Suprapubic skin (tissue), 4 donors: ENCODE measurements around the gene PEX7. TPM values are rescaled to one million over a fixed set of nuclear protein-coding genes. Genes with fewer than 3 reads are reported as not detected.

Experiments
- DNase-seq, 2 donors: peaks; one replicate each; pipeline ENCODE4 v3.0.0-alpha.2; 2019; ENCODE audit warnings: low spot score in 2 of 2
- H3K27ac ChIP-seq: fragments of 200-600 bp; sonication (generic); one replicate; pipeline ENCODE4 v1.5.1; 2019
- H3K27me3 ChIP-seq: fragments of 200-600 bp; sonication (generic); one replicate; pipeline ENCODE4 v1.5.1; 2019
- H3K36me3 ChIP-seq: fragments of 200-600 bp; sonication (generic); one replicate; pipeline ENCODE4 v1.5.1; 2019
- H3K4me1 ChIP-seq: fragments of 200-600 bp; sonication (generic); one replicate; pipeline ENCODE4 v1.5.1; 2019
- H3K4me3 ChIP-seq: fragments of 200-600 bp; sonication (generic); one replicate; pipeline ENCODE4 v1.5.1; 2019; ENCODE audit warnings: mild to moderate bottlenecking
- H3K9me3 ChIP-seq: fragments of 200-600 bp; sonication (generic); one replicate; pipeline ENCODE4 v1.5.1; 2019
- EP300 ChIP-seq: sonication (generic); formaldehyde crosslinking; IDR thresholded peaks from one replicate; pipeline ENCODE4 v1.6.1; 2017; ENCODE audit warnings: antibody characterized with exemption
- POLR2A ChIP-seq, 2 donors: fragments of 450-650 bp; IDR thresholded peaks; one replicate each; pipeline ENCODE4 v1.6.1; 2017; ENCODE audit warnings: antibody characterized with exemption in 2 of 2, mild to moderate bottlenecking in 2 of 2, moderate library complexity in 2 of 2
- POLR2AphosphoS5 ChIP-seq, 3 donors: sonication (generic); formaldehyde crosslinking; IDR thresholded peaks; one replicate each; pipeline ENCODE4 v1.6.1; 2017; ENCODE audit warnings: antibody characterized with exemption in 3 of 3
- WGBS: methylation state at CpG from one replicate; pipeline ENCODE4 v1.1.5; 2018; 5-methylcytosine and 5-hydroxymethylcytosine counted together
- total RNA-seq, 4 donors: library from RNA; depleted of rRNA; stranded (reverse); fragments of >200 nt; gene quantifications; one replicate each; pipeline ENCODE4 v1.1.0, GENCODE V29; 2016
- TF ChIP-seq, protein P1 (sequence below), 2 donors: fragments of 200-600 bp in 1 of 2; fragments of 450-650 bp in 1 of 2; sonication (generic) in 1 of 2; IDR thresholded peaks; one replicate each; pipeline ENCODE4 v1.5.1; 2016 to 2019; ENCODE audit warnings: antibody characterized with exemption in 2 of 2, mild to moderate bottlenecking in 1 of 2, moderate library complexity in 1 of 2

Gene PEX7
- total RNA-seq, 4 donors from 2014 or later: 4.3 to 21.2 (median 12.4) TPM

DNA sequence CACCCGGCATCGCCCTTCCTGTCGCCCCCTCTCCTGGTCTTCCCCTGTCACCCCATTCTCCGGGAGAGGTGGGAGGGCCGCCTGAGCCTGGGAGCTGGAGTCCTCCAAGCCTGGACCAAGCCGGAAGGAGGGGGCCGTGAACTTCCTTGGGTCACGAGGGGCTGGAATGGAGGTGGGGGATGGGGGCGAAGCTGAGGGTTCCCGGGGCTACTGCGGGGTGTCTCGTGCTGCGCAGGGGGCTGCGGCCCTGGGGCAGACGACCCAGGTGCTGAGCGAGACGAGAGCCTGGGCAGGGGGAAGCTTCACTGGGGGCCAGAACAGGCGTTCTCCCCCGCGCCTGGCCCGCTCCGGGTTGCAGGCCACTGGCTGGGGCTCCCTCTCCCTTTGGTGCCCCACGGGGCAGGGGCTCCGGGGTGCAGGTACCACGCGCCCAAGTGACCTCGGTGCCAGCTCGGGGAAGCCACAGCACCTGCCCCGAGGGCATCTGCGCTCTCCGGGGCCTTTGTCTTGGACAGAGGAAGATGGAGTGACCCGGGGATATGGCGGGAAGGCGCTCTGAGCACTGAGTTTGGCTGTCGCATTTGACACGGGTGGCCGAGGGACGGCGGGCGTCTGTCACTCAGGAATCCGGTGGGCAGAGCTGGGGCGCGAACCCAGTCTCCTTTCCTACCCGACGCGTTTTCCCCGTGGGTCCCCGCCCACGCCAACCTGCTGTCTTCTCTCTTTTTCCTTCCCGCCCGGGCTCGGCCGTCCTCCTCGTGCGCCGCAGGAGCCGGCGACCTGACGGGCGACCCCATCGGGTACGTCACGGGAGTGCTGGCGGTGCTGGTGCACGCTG is 100.9 kb downstream of the PEX7 start:
- Histone ChIP-seq H3K9me3 (no peaks in the 10 kb centered on the region), H3K27ac (no peak overlapping the region), H3K4me3 (peak overlapping the region; percentile 61), H3K4me1 (peaks cover 34% of the 10 kb centered on the region), H3K36me3 (no peaks in the 10 kb centered on the region), H3K27me3 (peaks cover 48% of the 10 kb centered on the region)
- 42% methylated on average over 36 of the region's 65 CpGs for WGBS
- TF ChIP-seq EP300 (no peak), POLR2AphosphoS5 (IDR thresholded peaks at IDR 0.05) (no peak)
- no peak for DNase-seq

DNA sequence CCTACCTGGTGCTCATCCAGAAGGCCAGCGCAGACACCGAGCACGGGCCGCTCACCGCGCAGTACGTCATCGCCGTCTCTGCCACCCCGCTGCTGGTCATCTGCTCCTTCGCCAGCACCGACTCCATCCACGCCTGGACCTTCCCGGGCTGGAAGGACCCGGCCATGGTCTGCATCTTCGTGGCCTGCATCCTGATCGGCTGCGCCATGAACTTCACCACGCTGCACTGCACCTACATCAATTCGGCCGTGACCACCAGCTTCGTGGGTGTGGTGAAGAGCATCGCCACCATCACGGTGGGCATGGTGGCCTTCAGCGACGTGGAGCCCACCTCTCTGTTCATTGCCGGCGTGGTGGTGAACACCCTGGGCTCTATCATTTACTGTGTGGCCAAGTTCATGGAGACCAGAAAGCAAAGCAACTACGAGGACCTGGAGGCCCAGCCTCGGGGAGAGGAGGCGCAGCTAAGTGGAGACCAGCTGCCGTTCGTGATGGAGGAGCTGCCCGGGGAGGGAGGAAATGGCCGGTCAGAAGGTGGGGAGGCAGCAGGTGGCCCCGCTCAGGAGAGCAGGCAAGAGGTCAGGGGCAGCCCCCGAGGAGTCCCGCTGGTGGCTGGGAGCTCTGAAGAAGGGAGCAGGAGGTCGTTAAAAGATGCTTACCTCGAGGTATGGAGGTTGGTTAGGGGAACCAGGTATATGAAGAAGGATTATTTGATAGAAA is 101.7 kb downstream of the PEX7 start:
- TF ChIP-seq, protein P1, sequence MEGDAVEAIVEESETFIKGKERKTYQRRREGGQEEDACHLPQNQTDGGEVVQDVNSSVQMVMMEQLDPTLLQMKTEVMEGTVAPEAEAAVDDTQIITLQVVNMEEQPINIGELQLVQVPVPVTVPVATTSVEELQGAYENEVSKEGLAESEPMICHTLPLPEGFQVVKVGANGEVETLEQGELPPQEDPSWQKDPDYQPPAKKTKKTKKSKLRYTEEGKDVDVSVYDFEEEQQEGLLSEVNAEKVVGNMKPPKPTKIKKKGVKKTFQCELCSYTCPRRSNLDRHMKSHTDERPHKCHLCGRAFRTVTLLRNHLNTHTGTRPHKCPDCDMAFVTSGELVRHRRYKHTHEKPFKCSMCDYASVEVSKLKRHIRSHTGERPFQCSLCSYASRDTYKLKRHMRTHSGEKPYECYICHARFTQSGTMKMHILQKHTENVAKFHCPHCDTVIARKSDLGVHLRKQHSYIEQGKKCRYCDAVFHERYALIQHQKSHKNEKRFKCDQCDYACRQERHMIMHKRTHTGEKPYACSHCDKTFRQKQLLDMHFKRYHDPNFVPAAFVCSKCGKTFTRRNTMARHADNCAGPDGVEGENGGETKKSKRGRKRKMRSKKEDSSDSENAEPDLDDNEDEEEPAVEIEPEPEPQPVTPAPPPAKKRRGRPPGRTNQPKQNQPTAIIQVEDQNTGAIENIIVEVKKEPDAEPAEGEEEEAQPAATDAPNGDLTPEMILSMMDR (IDR thresholded peaks at IDR 0.05): no peak
- no peak for TF ChIP-seq POLR2A (IDR thresholded peaks at IDR 0.05)
- no peak for TF ChIP-seq POLR2AphosphoS5 (IDR thresholded peaks at IDR 0.05)
- TF ChIP-seq EP300: no peak
- Histone ChIP-seq H3K4me3 (no peak overlapping the region), H3K27ac (no peak overlapping the region), H3K27me3 (peaks cover 48% of the 10 kb centered on the region), H3K4me1 (peaks cover 34% of the 10 kb centered on the region), H3K36me3 (no peaks in the 10 kb centered on the region), H3K9me3 (no peaks in the 10 kb centered on the region)
- 82% methylated on average over 35 of the region's 40 CpGs for WGBS
- DNase-seq: no peak

DNA sequence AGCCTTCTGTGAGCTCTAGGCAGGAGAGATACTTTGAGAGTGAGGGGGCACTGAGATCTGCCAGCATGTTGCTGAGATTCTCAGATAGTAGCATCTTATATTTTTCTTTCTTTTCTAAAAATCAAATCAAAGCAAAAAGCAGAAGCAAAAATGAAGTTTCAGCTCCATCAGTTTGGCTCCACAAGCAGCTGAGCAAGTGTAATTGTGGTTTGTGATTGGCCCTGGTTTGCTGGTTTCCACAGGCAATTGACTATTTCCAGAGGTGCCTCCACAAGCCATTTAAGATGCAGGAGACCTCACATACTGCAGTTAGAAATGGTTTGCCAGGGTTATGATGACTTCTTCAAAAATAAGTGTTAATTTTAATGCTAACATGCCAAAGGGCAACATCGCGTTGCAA is 104.0 kb downstream of the PEX7 start:
- no peak for DNase-seq
- H3K27ac ChIP-seq: no peak overlapping the region
- no peaks in the 10 kb centered on the region for H3K36me3 ChIP-seq
- peaks cover 31% of the 10 kb centered on the region for H3K27me3 ChIP-seq
- peaks cover 22% of the 10 kb centered on the region for H3K4me1 ChIP-seq
- H3K4me3 ChIP-seq: no peak overlapping the region
- no peak for TF ChIP-seq EP300
- TF ChIP-seq, protein P1 (IDR thresholded peaks at IDR 0.05): no peak
- TF ChIP-seq POLR2AphosphoS5 (IDR thresholded peaks at IDR 0.05): no peak
- no peak for TF ChIP-seq POLR2A (IDR thresholded peaks at IDR 0.05)
- WGBS: 95% methylated on average over 2 of the region's 2 CpGs
- no peaks in the 10 kb centered on the region for H3K9me3 ChIP-seq

DNA sequence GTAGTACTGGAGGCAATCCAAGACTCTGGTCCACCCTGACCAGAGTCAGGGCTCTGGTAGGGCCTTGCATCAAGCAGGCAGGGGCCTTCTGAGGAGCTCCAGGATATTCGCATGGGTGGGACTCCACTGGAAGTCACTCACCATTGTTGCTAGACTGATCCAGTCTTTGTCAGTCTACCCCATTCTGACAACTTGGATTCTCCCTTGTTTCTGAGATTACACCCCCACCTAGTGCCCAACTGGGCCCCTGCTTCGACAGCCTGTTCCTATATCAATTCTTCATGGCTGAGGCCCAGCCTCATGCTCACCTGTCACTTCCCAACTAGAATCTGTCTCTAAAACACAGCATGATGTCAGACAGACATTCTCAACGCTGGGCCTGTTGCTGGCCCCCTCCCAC is 104.9 kb downstream of the PEX7 start:
- TF ChIP-seq POLR2AphosphoS5 (IDR thresholded peaks at IDR 0.05) (no peak), POLR2A (IDR thresholded peaks at IDR 0.05) (no peak), EP300 (no peak)
- TF ChIP-seq, protein P1 (IDR thresholded peaks at IDR 0.05): no peak
- no peak for DNase-seq
- Histone ChIP-seq H3K4me3 (no peak overlapping the region), H3K4me1 (peaks cover 13% of the 10 kb centered on the region), H3K27ac (no peak overlapping the region), H3K36me3 (no peaks in the 10 kb centered on the region), H3K9me3 (no peaks in the 10 kb centered on the region), H3K27me3 (peaks cover 22% of the 10 kb centered on the region)
- 88% methylated on average over 3 of the region's 3 CpGs for WGBS

DNA sequence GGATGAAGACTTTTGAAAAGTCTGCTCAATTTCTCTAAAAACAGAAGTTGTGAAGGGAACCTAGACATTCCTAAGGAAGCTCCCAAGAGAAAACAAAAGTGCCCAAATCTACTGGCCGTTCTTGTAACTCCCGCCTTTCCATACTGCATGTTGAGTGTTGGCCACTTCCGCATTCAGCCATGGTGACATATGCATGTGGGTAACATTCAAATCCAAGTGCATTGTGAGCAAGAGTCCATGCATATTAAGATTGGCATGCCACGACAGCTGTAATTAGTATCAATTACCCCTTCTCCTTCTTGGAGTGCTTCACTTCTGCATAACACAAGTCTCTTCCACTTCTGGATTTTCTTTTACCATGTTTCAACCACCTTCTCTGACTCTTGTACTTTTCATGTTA is 108.1 kb downstream of the PEX7 start:
- H3K36me3 ChIP-seq: no peaks in the 10 kb centered on the region
- no peaks in the 10 kb centered on the region for H3K27me3 ChIP-seq
- no peaks in the 10 kb centered on the region for H3K4me1 ChIP-seq
- 91% methylated on average over 4 of the region's 4 CpGs for WGBS
- no peak overlapping the region for H3K27ac ChIP-seq
- TF ChIP-seq POLR2A (IDR thresholded peaks at IDR 0.05) (no peak), EP300 (no peak)
- no peaks in the 10 kb centered on the region for H3K9me3 ChIP-seq
- DNase-seq: no peak
- H3K4me3 ChIP-seq: no peak overlapping the region

DNA sequence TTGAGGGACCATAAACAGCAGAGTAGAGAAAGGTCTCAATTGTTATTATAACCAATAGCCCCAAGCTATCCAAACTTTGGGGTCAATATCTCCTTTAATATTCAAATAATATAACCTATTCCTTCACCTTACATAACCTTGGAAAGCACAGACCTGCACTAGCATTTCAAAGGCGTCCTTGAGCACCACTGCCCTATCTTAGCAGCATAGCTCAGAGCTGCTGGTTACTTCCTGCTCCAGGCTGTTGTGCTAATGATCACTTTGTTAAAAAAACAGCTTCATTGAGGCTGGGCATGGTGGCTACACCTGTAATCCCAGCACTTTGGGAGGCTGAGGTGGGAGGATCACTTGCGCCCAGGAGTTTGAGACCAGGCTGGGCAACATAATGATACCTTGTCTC is 110.2 kb downstream of the PEX7 start:
- Histone ChIP-seq H3K27ac (no peak overlapping the region), H3K4me3 (no peak overlapping the region), H3K27me3 (no peaks in the 10 kb centered on the region), H3K9me3 (no peaks in the 10 kb centered on the region), H3K36me3 (no peaks in the 10 kb centered on the region), H3K4me1 (no peaks in the 10 kb centered on the region)
- DNase-seq: no peak
- TF ChIP-seq, protein P1 (IDR thresholded peaks at IDR 0.05): no peak
- no peak for TF ChIP-seq POLR2A (IDR thresholded peaks at IDR 0.05)
- TF ChIP-seq POLR2AphosphoS5 (IDR thresholded peaks at IDR 0.05): no peak
- no peak for TF ChIP-seq EP300
- 90% methylated on average over 2 of the region's 2 CpGs for WGBS
